Subcutaneous abdominal adipose tissue (tissue), 5 donors: Measurements from ENCODE around the gene CLEC12A.
"Not testable (repeated sequence)": the region's sequence is repeated elsewhere in the genome, so short reads cannot be mapped to it uniquely, and the experiment has no call there.

ENCODE experiments used
- H3K27ac ChIP-seq: one replicate; pipeline ENCODE4 v1.7.0; 2013; ENCODE audit warnings: low read depth, mild to moderate bottlenecking, inconsistent platforms, low read length, moderate library complexity
- H3K27me3 ChIP-seq, 5 donors: one replicate each; pipeline ENCODE4 v1.7.0; 2013; ENCODE audit warnings: low read length in 5 of 5, inconsistent platforms in 1 of 5; ENCODE audit not compliant: control insufficient read depth in 5 of 5, insufficient read depth in 4 of 5
- H3K36me3 ChIP-seq, 5 donors: one replicate each; pipeline ENCODE4 v1.7.0; 2013; ENCODE audit warnings: low read length in 5 of 5; ENCODE audit not compliant: control insufficient read depth in 5 of 5, insufficient read depth in 5 of 5
- H3K4me1 ChIP-seq, 5 donors: one replicate each; pipeline ENCODE4 v1.7.0; 2013; ENCODE audit warnings: low read length in 5 of 5, mild to moderate bottlenecking in 3 of 5, moderate library complexity in 1 of 5; ENCODE audit not compliant: control insufficient read depth in 5 of 5, insufficient read depth in 5 of 5
- H3K4me3 ChIP-seq, 5 donors: one replicate each; pipeline ENCODE4 v1.7.0; 2013; ENCODE audit warnings: low read length in 5 of 5, low read depth in 1 of 5
- H3K9ac ChIP-seq, 5 donors: one replicate each; pipeline ENCODE4 v1.7.0; 2013; ENCODE audit warnings: low read length in 5 of 5, mild to moderate bottlenecking in 4 of 5, moderate library complexity in 3 of 5
- H3K9me3 ChIP-seq, 5 donors: one replicate each; pipeline ENCODE4 v1.7.0; 2013; ENCODE audit warnings: low read length in 5 of 5; ENCODE audit not compliant: control insufficient read depth in 5 of 5
- donor health status: healthy.
- donor health status: healthy.
- donor health status: healthy.
- donor health status: healthy.
- donor health status: healthy.

The CLEC12A gene

GRCh38 chr12:9999016-9999415 lies 27.8 kb downstream of the CLEC12A start, which contains the start of gene CLEC1B:
Gene CLEC1B (minus strand): TSS chr12:9999121. CDS start chr12:9999100, 21 bp downstream.
- Histone ChIP-seq H3K27ac (no peak within 1 kb of the TSS), H3K36me3 (no peaks in the 10 kb centered on the region), H3K9ac (no peak within 1 kb of the TSS), H3K27me3 (no peaks in the 10 kb centered on the region), H3K4me3 (no peak within 1 kb of the TSS), H3K4me1 (no peaks in the 10 kb centered on the region), H3K9me3 (peaks cover 0 to under 1% (median 0%) of the 10 kb centered on the region in 5 donors)

GRCh38 chr12:10001171-10001776 lies 30.1 kb downstream of the CLEC12A start:
- H3K27ac ChIP-seq: no peak overlapping the region
- H3K36me3 ChIP-seq: no peaks in the 10 kb centered on the region
- no peak overlapping the region for H3K9ac ChIP-seq
- H3K9me3 ChIP-seq: peaks cover 0 to 3% (median 0%) of the 10 kb centered on the region in 5 donors
- no peaks in the 10 kb centered on the region for H3K4me1 ChIP-seq
- H3K4me3 ChIP-seq: no peak overlapping the region
- no peaks in the 10 kb centered on the region for H3K27me3 ChIP-seq

GRCh38 chr12:10012630-10013330 lies 41.6 kb downstream of the CLEC12A start:
- peaks cover 0 to 3% (median 0%) of the 10 kb centered on the region in 5 donors for H3K27me3 ChIP-seq
- no peaks in the 10 kb centered on the region for H3K4me1 ChIP-seq
- no peak overlapping the region for H3K9ac ChIP-seq
- H3K4me3 ChIP-seq: no peak overlapping the region
- H3K9me3 ChIP-seq: no peaks in the 10 kb centered on the region
- no peak overlapping the region for H3K27ac ChIP-seq
- H3K36me3 ChIP-seq: no peaks in the 10 kb centered on the region

GRCh38 chr12:10015450-10015849 lies 44.2 kb downstream of the CLEC12A start:
- H3K4me3 ChIP-seq: no peak overlapping the region
- no peaks in the 10 kb centered on the region for H3K4me1 ChIP-seq
- H3K36me3 ChIP-seq: no peaks in the 10 kb centered on the region
- no peak overlapping the region for H3K9ac ChIP-seq
- H3K27me3 ChIP-seq: peaks cover 0 to 3% (median 0%) of the 10 kb centered on the region in 5 donors
- no peak overlapping the region for H3K27ac ChIP-seq
- H3K9me3 ChIP-seq: no peaks in the 10 kb centered on the region

GRCh38 chr12:10016881-10017280 lies 45.7 kb downstream of the CLEC12A start:
- Histone ChIP-seq H3K4me1 (no peaks in the 10 kb centered on the region), H3K27ac (no peak overlapping the region), H3K36me3 (no peaks in the 10 kb centered on the region), H3K4me3 (no peak overlapping the region), H3K9ac (no peak overlapping the region), H3K9me3 (no peaks in the 10 kb centered on the region), H3K27me3 (peaks cover 0 to 3% (median 0%) of the 10 kb centered on the region in 5 donors)

GRCh38 chr12:10018386-10018785 lies 47.2 kb downstream of the CLEC12A start:
- Histone ChIP-seq H3K36me3 (no peaks in the 10 kb centered on the region), H3K27me3 (no peaks in the 10 kb centered on the region), H3K4me1 (no peaks in the 10 kb centered on the region), H3K9ac (no peak overlapping the region), H3K9me3 (no peaks in the 10 kb centered on the region), H3K4me3 (no peak overlapping the region), H3K27ac (no peak overlapping the region)

GRCh38 chr12:10021342-10021741 lies 50.1 kb downstream of the CLEC12A start:
- Histone ChIP-seq H3K36me3 (no peaks in the 10 kb centered on the region), H3K4me1 (no peaks in the 10 kb centered on the region), H3K27ac (no peak overlapping the region), H3K4me3 (no peak overlapping the region), H3K9me3 (peaks cover 0 to 2% (median 0%) of the 10 kb centered on the region in 5 donors), H3K9ac (no peak overlapping the region), H3K27me3 (no peaks in the 10 kb centered on the region)

- Histone ChIP-seq H3K9ac (no peak overlapping the region), H3K4me1 (no peaks in the 10 kb centered on the region), H3K4me3 (no peak overlapping the region), H3K36me3 (no peaks in the 10 kb centered on the region), H3K27ac (no peak overlapping the region), H3K9me3 (peaks cover 0 to 2% (median 0%) of the 10 kb centered on the region in 5 donors), H3K27me3 (no peaks in the 10 kb centered on the region)
Measured at GRCh38 chr12:10025236-10025635, 54.0 kb downstream of the CLEC12A start.

- H3K9me3 ChIP-seq, H3K27me3 ChIP-seq, H3K36me3 ChIP-seq, H3K4me3 ChIP-seq, H3K27ac ChIP-seq, H3K9ac ChIP-seq, H3K4me1 ChIP-seq: not testable (repeated sequence)
Measured at GRCh38 chr12:10026666-10027065, 55.5 kb downstream of the CLEC12A start.

GRCh38 chr12:10027311-10027710 lies 56.1 kb downstream of the CLEC12A start:
- Histone ChIP-seq H3K9ac (no peak overlapping the region), H3K9me3 (peaks cover 0 to 2% (median 0%) of the 10 kb centered on the region in 5 donors), H3K27me3 (no peaks in the 10 kb centered on the region), H3K36me3 (no peaks in the 10 kb centered on the region), H3K4me1 (no peaks in the 10 kb centered on the region), H3K27ac (no peak overlapping the region), H3K4me3 (no peak overlapping the region)
